Cardiac muscle cell (in vitro differentiated cells and primary cell): Measurements from ENCODE around the gene NCS1. TPM values are rescaled to one million over a fixed set of nuclear protein-coding genes. Genes with fewer than 3 reads are reported as not detected.
A peak's percentile ranks its signal among the peaks of the same experiment; 100 is the strongest.

ENCODE experiments used
- DNase-seq, 2 donors: peaks; one replicate each; pipeline versions ENCODE4 v3.0.0 to v3.0.0-alpha.2; 2010 to 2017; ENCODE audit warnings: low read depth in 1 of 2, low spot score in 1 of 2
- H3K27ac ChIP-seq: fragments of 200-600 bp; sonication (generic); 2 replicates; pipeline ENCODE4 v1.5.1; 2016
- H3K27me3 ChIP-seq: fragments of 200-600 bp; sonication (generic); 2 replicates; pipeline ENCODE4 v1.6.0; 2016; ENCODE audit warnings: control low read depth
- H3K36me3 ChIP-seq: fragments of 200-600 bp; sonication (generic); 2 replicates; pipeline ENCODE4 v1.5.1; 2016; ENCODE audit warnings: control low read depth
- H3K4me1 ChIP-seq: fragments of 200-600 bp; sonication (generic); 2 replicates; pipeline ENCODE4 v1.8.1; 2017; ENCODE audit warnings: low read depth, mild to moderate bottlenecking, mixed run types
- H3K4me3 ChIP-seq: fragments of 200-600 bp; sonication (generic); 2 replicates; pipeline ENCODE4 v1.5.1; 2016; ENCODE audit warnings: mild to moderate bottlenecking
- H3K9me3 ChIP-seq: fragments of 200-600 bp; sonication (generic); 2 replicates; pipeline ENCODE4 v1.5.1; 2017; ENCODE audit warnings: low read depth, mild to moderate bottlenecking, control low read depth
- polyA plus RNA-seq: library from polyadenylated mRNA; unstranded; fragments of >200 nt; fragmentation: Nextera tagmentation; extraction: Ambion mirVana; gene quantifications from 2 replicates; pipeline ENCODE4 v1.2.1, GENCODE V29; 2016
- total RNA-seq: library from RNA; depleted of rRNA; stranded (reverse); fragments of >200 nt; gene quantifications from 2 replicates; pipeline ENCODE4 v1.2.3, GENCODE V29; 2016
- TF ChIP-seq, protein P1 (sequence below): IDR thresholded peaks from 2 replicates; pipeline ENCODE4 v1.5.1; 2012; ENCODE audit warnings: low read depth, mild to moderate bottlenecking, low read length

NCS1 gene
- total and polyA plus RNA-seq, 2 experiments from 2014 or later = 48.3 to 55.7 TPM

DNA sequence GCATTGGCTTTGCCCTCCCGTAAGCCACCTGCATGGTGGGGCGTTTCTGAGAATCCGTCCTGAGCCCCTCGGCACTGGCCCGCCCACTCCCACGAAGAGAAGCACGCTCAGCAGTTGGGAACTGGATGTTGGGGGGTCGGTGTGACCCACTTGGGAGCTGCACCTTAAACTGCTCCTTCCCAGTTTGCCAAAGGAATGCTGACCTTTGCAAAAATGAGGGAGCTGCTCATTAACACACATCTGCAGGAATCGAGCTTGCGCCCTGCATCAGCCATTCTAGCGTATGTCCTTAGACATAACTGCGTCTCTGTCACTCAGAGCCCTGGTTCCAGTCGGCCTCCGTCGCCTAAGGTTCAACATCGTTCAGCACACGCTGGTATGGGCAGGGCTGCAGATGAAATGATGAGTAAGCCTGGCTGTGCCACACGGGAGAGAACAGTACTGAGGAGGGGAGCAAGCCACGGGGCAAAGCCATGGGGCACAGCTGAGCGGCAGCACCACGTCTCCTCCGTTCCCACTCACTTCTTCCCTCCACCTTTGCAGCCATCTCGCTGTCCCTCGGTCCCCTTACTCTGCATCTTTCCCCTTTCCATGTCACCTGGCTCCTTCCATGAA is 28.8 kb upstream of the NCS1 start:
- DNase-seq = no peak
- TF ChIP-seq, protein P1, sequence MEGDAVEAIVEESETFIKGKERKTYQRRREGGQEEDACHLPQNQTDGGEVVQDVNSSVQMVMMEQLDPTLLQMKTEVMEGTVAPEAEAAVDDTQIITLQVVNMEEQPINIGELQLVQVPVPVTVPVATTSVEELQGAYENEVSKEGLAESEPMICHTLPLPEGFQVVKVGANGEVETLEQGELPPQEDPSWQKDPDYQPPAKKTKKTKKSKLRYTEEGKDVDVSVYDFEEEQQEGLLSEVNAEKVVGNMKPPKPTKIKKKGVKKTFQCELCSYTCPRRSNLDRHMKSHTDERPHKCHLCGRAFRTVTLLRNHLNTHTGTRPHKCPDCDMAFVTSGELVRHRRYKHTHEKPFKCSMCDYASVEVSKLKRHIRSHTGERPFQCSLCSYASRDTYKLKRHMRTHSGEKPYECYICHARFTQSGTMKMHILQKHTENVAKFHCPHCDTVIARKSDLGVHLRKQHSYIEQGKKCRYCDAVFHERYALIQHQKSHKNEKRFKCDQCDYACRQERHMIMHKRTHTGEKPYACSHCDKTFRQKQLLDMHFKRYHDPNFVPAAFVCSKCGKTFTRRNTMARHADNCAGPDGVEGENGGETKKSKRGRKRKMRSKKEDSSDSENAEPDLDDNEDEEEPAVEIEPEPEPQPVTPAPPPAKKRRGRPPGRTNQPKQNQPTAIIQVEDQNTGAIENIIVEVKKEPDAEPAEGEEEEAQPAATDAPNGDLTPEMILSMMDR = no peak
- no peak overlapping the region for H3K27ac ChIP-seq

DNA sequence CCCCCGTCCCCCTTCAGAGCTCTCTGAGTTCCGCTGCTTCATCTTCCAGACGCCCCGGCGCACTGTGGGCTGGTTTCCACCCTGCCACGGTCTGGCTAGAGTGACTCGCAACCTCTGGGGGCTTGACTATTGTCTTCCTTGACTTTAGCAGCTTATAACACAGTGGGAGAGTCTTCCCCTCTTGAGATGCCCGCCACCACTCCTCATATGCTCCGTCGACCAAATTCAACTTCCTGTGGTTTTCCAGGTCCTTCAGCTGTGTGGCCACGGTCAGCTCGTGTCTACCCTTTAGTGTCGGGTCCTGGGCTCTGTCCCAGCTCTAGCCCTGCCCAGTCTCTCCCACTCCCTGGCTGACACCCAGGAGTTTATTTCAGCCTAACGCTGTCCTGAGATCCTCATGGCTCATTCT is 28.2 kb upstream of the NCS1 start:
- TF ChIP-seq, protein P1 = no peak
- Histone ChIP-seq H3K36me3 (no peaks in the 10 kb centered on the region), H3K4me1 (peaks cover 30% of the 10 kb centered on the region), H3K4me3 (no peak overlapping the region), H3K9me3 (no peaks in the 10 kb centered on the region), H3K27ac (no peak overlapping the region), H3K27me3 (no peaks in the 10 kb centered on the region)
- DNase-seq = peak in 1 of 2 donors; percentile 75

More for the DNA sequence above, 28.8 kb upstream of the NCS1 start:
- Histone ChIP-seq H3K9me3 (no peaks in the 10 kb centered on the region), H3K27me3 (no peaks in the 10 kb centered on the region), H3K36me3 (no peaks in the 10 kb centered on the region), H3K4me3 (no peak overlapping the region), H3K4me1 (peaks cover 36% of the 10 kb centered on the region)

DNA sequence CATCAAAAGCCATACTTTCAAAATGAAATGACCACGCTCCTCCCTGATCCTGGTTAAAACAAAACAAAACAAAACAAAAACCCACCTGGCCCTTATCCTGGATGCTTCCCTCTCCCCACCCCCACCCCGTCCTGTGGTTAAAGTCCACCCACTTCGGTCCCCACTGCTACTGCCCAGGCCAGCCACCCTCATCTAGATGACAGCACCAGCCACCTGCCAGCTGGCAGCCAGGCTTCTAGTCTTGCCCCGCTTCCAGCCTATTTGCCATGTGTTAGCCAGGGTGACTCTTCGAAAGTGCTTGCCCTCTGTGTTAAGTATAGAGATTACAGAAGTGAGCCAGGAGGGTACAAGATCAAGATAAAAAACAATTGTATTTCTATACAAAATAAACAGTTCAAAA is 27.5 kb upstream of the NCS1 start:
- DNase-seq = no peak
- Histone ChIP-seq H3K27ac (no peak overlapping the region), H3K36me3 (no peaks in the 10 kb centered on the region), H3K27me3 (no peaks in the 10 kb centered on the region), H3K4me1 (peaks cover 23% of the 10 kb centered on the region), H3K4me3 (no peak overlapping the region), H3K9me3 (no peaks in the 10 kb centered on the region)
- TF ChIP-seq, protein P1 = no peak

DNA sequence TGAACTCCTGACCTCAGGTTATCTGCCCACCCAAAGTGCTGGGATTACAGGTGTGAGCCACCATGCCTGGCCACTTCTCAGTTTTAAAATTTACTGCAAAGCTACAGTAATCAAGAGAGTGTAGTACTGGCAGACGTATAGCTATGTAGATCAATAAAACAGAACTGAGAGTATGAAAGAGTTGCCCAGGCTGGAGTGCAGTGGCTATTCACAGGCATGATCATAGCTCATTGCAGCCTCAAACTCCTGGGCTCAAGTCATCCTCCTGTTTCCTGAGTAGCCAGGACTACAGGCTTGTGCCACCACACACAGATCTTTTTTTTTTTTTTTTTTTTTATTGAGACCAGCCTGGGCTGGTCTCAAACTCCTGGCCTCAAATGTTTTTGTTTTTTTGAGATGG is 26.5 kb upstream of the NCS1 start:
- DNase-seq = no peak
- Histone ChIP-seq H3K9me3 (no peaks in the 10 kb centered on the region), H3K27me3 (no peaks in the 10 kb centered on the region), H3K27ac (no peak overlapping the region), H3K4me1 (peaks cover 16% of the 10 kb centered on the region), H3K36me3 (no peaks in the 10 kb centered on the region), H3K4me3 (no peak overlapping the region)
- TF ChIP-seq, protein P1 = no peak

DNA sequence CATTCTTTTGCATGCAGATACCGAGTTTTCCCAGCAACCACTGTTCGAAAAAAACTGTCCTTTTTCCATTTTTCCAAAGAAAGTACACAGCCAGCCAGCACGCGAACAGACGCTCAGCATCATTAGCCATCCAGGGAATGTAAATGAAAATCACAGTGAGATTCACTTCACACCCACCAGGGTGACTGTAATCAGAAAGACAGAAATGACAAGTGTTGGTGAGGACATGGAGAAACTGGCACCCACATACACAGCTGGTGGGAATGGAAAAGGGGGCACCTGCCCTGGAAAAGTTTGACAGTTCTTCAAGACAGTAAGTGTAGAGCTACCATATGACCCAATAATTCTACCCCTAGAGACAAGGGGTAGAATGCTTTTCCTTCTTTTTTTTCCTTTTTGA is 25.0 kb upstream of the NCS1 start:
- DNase-seq = no peak
- H3K4me3 ChIP-seq = no peak overlapping the region
- H3K4me1 ChIP-seq = peaks cover 16% of the 10 kb centered on the region
- H3K27ac ChIP-seq = no peak overlapping the region
- H3K9me3 ChIP-seq = no peaks in the 10 kb centered on the region
- H3K36me3 ChIP-seq = no peaks in the 10 kb centered on the region
- no peaks in the 10 kb centered on the region for H3K27me3 ChIP-seq
- TF ChIP-seq, protein P1 = no peak
